DMS79 treated with DMSO at 0.1 percent for 48 hours (cell line): Measurements from ENCODE around the gene ITK.

Experiments
- DNase-seq: peaks from one replicate; lab custom pipeline; 2025; lab: John Stamatoyannopoulos, UW

ITK gene

DNA sequence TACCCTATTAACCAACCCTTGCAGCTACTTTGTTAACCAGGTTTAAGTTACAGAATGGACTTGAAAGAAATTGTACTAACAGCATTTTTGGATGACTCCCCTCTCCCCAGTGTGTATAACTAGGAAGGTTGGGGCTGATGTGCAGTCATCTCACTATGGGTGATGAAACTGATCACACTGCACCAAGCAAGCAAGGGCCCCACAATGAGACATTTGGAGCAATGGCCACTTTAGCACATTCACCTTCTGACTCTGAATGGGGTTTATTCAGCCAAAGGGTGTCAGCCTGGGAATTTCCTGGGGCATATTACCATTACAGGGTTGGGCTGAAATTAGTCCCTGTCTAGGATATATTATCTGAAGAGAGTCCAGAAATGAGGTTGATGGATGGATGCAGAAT is 66.6 kb downstream of the ITK start:
- DNase-seq, result no peak

DNA sequence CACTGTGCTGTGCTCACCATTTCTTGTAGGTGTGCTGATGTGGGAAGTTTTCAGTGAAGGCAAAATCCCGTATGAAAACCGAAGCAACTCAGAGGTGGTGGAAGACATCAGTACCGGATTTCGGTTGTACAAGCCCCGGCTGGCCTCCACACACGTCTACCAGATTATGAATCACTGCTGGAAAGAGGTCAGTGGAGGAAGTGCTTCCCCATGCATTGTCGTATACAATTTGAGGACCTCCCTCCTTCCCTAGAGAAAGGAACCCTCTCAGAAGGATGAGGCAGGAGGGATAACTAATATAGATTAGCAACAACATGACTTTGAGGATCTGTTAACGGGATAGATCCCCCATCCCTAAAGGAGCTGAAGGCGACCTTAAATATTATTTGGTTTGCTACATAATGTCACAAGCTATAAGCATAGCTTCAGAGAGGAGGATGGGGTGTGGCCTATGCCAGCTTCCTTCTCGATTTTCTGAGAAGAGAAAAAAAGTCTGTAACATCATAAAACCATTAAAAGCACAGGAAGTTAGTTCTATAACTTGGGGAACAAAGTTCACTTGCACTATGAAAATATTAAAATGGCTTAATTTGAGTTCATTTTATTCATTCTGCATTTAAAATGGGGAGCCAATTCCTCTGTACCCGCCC is 68.3 kb downstream of the ITK start:
- DNase-seq, result no peak

DNA sequence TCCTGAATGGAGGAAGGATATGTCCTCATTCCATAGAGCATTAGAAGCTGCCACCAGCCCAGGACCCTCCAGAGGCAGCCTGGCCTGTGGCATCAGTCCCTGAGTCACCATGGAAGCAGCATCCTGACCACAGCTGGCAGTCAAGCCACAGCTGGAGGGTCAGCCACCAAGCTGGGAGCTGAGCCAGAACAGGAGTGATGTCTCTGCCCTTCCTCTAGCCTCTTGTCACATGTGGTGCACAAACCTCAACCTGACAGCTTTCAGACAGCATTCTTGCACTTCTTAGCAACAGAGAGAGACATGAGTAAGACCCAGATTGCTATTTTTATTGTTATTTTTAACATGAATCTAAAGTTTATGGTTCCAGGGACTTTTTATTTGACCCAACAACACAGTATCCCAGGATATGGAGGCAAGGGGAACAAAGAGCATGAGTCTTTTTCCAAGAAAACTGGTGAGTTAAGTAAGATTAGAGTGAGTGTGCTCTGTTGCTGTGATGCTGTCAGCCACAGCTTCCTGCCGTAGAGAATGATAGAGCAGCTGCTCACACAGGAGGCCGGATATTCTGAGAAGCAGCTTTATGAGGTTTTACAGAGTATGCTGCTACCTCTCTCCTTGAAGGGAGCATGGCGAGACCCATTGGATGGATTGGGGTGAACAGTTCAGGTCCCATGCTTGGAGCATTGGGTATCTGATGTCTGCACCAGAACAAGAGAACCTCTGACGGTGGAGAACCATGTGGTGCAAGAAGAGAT is 72.2 kb downstream of the ITK start:
- no peak for DNase-seq

- DNase-seq, result peak; percentile 7
Measured at GRCh38 chr5:157253547-157253946, 72.9 kb downstream of the ITK start.

DNA sequence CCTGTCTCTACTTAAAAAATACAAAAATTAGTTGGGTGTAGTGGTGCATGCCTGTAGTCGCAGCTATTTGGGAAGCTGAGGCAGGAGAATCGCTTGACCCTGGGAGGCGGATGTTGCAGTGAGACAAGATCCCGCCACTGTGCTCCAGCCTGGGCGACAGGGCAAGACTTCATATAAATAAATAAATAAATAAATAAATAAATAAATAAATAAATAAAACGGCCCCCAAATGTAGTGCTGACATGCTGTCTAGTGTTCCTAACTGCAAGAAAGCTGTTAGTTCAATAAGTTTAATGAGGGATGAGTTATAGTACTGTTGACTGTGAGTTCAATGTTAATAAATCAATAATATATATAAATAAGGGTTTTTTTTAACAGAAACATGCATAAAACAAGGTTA is 77.8 kb downstream of the ITK start:
- no peak for DNase-seq

DNA sequence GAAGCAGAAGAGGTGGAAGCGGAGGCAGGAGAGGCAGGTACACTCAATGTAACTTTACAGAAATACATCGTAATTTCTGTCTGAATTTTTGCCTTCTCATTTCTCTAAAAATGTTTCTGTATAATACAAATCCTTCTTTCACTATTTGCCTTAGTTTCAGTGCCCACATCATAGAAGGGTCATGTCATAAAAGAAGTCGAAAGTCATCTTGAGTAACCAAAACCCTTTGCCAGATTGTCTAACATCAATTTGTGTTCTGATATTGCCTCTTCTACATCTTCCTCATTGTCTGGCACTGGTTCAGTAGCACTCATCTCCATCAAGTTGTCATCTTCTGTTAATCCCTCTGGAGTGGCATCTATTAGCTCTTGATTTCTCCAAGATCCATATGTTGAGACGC is 79.1 kb downstream of the ITK start:
- no peak for DNase-seq

DNA sequence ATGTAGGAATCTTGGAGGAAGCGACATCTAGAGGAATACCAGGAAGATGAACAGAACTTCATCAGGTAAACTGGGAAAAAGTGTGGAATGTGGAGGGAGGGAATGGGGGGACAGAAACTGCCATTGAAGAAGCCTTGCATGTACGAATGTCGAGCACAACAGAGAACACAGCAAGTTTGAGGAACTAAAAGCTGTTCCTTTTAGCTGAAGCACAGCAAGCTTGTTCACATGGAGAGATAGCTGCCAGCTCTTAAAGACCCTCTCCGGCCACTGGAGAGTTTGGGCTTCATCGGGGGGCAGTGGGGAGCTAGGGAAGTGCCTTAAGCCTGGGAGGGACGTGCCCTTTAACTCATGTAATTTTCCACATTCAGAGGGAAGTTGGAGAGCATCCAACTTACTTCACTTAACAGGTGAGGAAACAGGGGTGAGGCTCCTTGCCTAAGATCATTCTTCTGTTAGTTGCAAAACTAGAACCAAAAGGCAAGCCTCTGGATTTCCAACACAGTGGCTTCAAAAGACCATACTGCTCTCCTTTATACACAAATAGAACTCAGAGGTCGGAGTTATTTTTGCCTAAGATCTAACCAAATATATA is 83.0 kb downstream of the ITK start:
- DNase-seq, result no peak

GRCh38 chr5:157265714-157266285 is 85.2 kb downstream of the ITK start, which contains the start of gene CYFIP2:
TSS of gene CYFIP2 (plus strand) at chr5:157266123. CDS start at chr5:157285362, 19,239 bp downstream.
- peak; percentile 22 for DNase-seq

DNA sequence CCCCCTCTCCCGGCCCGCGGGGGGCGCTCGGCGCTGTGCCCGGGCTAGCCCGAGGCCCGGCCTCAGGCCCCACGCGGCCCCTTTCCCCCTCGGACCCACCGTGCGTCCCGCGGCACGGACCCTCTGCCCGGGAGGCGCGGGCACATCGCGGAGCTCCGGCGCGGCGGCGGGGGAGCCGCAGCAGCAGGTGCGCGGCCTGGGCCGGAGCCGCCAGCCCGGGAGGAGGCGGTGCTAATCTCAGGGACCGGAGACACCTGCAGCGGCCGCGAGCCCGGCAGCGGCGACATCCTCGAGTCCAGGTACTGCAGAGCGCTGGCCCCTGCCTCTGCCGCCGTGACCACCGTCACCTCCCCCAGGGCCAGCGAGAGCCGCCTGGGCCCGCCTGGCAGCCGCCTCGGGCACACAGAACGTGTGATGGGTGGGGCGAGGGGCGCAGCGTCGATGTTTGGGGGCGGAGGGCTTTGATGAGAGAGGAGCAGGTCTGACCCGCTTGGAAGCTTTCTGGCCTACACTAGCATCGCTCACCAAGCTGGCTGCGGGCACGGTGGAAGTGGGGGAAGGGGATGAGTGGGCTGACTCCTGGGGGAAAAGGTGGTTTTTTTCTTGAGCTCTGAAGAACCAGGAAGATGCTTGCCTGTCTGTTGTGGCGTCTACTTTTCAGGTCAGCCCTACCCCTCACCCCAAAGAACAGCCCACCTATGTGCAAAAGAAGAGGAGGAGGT is 85.8 kb downstream of the ITK start:
- DNase-seq, result no peak

DNA sequence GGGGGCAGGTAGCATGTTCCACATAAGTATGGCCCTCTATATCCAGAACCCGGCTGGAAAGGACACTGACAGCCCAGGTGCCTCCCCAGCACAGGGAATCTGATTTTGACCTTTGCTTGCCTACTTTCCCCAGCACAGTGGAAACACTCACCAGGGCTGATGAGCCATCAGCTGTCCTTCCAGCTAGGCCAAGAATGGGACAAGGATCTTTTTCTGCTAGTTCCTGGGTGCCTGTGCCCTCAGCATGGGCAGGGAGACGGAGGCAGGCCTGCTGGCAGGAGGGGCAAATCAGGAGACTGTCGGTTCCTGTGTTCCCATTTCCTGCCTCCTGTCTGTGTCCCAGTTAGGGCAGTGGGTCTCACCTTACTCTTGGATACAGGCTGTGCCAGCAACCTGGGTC is 86.4 kb downstream of the ITK start:
- DNase-seq, result no peak

DNA sequence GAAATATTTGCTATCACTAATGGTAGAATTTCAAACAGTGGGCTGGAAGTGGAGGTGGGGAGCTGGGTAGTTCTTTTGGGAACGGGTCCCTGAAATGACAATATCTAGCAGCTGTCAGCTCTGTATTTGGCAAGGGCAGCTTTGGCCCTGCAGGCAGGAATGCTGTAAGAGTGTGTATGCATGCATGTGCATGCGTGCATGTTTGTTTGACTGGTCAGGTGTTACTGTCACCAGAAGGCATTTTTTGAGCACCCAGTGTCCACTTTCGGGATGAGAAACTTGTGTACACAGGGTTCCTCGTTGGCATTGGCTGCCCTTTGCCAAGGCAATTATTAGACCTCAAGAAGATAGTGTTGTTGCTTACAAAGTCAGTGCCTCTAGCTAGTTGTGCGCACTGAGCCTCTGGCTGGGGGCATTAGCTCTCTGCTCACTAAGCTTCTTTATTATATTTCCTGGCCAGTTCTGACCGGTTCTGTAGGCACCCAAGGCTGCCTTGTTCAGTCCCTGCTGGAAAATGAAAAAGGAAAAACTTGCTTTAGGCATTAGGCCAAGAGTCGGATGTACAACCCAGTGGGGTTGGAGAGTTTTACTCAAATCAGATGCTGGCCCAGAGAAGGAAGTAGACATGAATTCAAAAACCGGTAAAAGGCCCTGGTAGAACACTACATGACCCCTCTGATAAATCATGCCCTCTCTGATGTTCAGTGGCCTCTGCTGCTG is 87.3 kb downstream of the ITK start:
- no peak for DNase-seq

- DNase-seq, result peak; percentile 28
Measured at GRCh38 chr5:157269165-157269671, 88.6 kb downstream of the ITK start.

- DNase-seq, result no peak
Measured at GRCh38 chr5:157269761-157270272, 89.2 kb downstream of the ITK start.

DNA sequence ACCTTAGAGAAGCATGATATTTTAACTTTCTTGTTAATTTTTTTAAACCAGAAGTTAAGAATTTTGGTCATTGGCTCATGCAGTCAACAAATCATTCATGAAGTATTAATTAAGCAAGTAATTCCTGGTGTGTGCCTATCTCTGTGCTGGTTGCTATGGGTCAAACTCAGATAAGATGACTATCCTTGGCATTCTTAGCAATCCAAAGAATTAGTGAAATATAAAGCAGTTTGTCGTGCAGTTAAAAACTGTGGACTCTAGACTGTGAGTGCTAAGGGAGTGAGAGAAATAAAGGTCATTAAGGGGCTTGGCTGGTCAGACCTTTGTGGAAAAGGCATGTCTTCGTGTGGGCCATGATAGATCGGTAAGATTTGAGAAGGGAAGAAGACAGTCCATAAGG is 90.1 kb downstream of the ITK start:
- DNase-seq, result no peak

DNA sequence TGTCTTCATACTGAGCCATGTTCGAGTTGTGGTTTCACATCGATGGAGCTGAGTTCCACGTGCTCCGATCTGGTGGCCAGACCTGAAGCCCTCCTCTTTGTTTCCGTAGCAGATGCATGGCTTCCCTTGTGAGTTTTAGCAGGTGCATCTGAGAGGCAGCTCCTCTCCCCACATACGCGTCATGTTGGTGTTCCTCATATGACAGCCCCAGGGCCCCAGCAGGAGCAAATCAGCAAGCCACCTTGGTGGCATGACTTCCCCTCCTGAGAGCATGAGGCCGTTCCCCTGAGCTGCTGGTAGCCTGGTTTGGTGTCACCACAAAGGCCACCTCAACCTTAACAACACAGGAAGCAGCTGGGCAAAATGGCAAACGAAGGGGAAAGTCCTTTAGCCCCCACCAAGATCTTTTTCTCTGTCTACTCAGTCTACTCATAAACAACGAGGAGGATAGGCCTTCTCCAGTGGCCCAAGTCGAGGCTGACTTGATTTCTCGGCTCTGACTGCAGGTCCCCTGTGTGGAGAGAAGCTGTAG is 91.2 kb downstream of the ITK start:
- no peak for DNase-seq

DNA sequence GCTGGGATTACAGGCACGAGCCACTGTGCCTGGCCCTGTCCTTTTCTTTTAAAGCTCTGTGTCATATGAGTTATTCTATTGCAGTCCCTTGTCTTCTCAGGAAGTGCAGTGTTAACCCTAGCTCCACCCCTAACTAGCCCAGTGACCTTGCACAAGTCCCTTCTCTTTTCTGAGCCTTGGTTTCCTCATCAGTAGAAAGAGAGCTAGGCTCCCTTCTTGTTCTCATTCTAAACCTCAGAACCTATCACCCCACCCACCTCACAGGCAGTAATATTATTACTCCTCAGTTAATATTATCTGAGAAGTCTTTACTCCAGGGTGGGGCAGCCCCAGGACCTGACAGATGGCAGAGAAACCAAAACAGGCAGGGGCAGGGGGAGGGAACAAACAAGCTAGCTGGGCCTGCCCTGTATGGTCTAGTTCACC is 92.5 kb downstream of the ITK start:
- DNase-seq, result no peak

DNA sequence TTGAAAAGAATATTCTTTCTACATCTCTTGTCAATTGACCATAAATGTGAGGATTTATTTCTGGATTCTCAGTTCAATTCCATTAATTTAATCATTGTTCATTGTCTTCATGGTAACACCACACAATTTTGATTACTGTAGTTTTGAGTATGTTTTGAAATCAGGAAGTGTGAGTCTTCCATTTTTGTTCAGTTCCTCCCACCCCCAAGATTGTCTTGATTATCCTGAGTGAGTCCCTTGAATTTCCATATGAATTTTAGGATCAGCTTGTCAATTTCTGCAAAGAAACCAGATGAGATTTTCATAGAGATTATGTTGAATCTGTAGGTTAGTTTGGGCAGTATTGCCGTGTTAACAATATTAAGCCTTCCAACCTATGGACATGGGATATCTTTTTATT is 94.8 kb downstream of the ITK start:
- no peak for DNase-seq

- DNase-seq, result no peak
Measured at GRCh38 chr5:157278319-157279037, 97.8 kb downstream of the ITK start.

DNA sequence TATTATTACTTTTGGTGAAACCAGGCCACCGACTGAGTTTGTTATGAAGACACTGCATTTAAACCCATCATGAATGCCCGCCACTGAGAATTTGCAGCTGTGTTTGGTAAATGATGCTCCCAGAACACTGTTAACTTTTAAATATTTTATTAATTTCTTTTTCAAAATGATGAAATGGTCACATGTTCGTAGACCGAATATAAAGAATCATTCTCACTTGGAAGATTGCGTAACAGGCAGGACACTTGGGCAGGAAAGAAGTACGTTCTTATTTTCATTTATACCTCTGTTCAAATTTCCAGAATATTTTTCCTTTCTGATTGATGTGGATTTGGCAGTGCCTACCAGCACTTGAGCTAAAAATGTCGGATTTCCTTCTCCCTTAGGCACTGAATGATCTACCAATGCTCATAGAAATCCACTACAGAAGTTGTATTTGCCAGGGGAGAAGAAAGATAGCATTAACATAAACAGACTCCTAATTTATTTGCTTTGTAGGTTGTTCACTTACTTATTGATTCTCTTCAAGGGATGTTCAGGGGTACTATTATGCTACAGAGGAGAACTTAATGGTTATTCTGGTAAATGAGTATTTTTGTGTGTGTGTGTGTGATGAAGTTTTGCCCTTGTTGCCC is 99.1 kb downstream of the ITK start:
- no peak for DNase-seq

- no peak for DNase-seq
Measured at GRCh38 chr5:157280927-157281326, 100.3 kb downstream of the ITK start.
